OCI-LY3 (cell line): ENCODE data around the gene ETV6.

Source experiments
- H2AFZ ChIP-seq: fragments of 200-600, 300-600 bp; shearing (Covaris generic); 2 replicates; pipeline ENCODE4 v1.6.0; 2014; ENCODE audit warnings: antibody characterized with exemption, low read depth, low read length
- H3K27ac ChIP-seq: fragments of 200-600, 300-600 bp; sonication (generic); 2 replicates; pipeline ENCODE4 v1.5.1; 2014; ENCODE audit warnings: mild to moderate bottlenecking, low read length, moderate library complexity, mixed read lengths
- H3K27me3 ChIP-seq: fragments of 200-600, 300-600 bp; sonication (generic); 2 replicates; pipeline ENCODE4 v1.6.1; 2014; ENCODE audit warnings: low read depth, low read length, mixed read lengths
- H3K36me3 ChIP-seq: fragments of 200-600, 300-600 bp; sonication (generic); replicated peaks from 2 replicates; pipeline ENCODE3; 2014; ENCODE audit warnings: low read depth, low read length, mixed read lengths
- H3K4me1 ChIP-seq: fragments of 300-600, 200-600 bp; sonication (generic); 2 replicates; pipeline ENCODE4 v1.6.1; 2014; ENCODE audit warnings: low read length, mixed read lengths
- H3K4me2 ChIP-seq: fragments of 200-600, 300-600 bp; sonication (generic); 2 replicates; pipeline ENCODE4 v1.6.1; 2014; ENCODE audit warnings: low read length, mixed read lengths
- H3K4me3 ChIP-seq: fragments of 300-600, 200-600 bp; sonication (generic); 2 replicates; pipeline ENCODE4 v1.5.1; 2014; ENCODE audit warnings: antibody characterized with exemption, mild to moderate bottlenecking, low read length, moderate library complexity
- H3K79me2 ChIP-seq: fragments of 300-600, 200-600 bp; shearing (Covaris generic); 2 replicates; pipeline ENCODE4 v1.6.1; 2014; ENCODE audit warnings: mild to moderate bottlenecking, low read length, mixed read lengths
- H3K9ac ChIP-seq: fragments of 300-600, 200-600 bp; shearing (Covaris generic); 2 replicates; pipeline ENCODE4 v1.6.0; 2014; ENCODE audit warnings: mild to moderate bottlenecking, low read length, moderate library complexity
- H3K9me3 ChIP-seq: fragments of 200-600, 300-600 bp; shearing (Covaris generic); 2 replicates; pipeline ENCODE4 v1.6.1; 2014; ENCODE audit warnings: low read length, mixed read lengths; ENCODE audit not compliant: insufficient read depth
- H4K20me1 ChIP-seq: fragments of 200-600, 300-600 bp; sonication (generic); 2 replicates; pipeline ENCODE4 v1.6.1; 2016; ENCODE audit warnings: low read length, mixed read lengths; ENCODE audit not compliant: insufficient read depth
- CTCF ChIP-seq: fragments of 200-600, 300-600 bp; sonication (generic); IDR thresholded peaks from 2 replicates; pipeline ENCODE4 v1.5.1; 2014; ENCODE audit warnings: antibody characterized with exemption, low read length, low read depth
- EZH2phosphoT487 ChIP-seq: fragments of 200-600 bp; shearing (Covaris generic); IDR thresholded peaks from 2 replicates; pipeline ENCODE4 v1.6.1; 2018; ENCODE audit warnings: antibody characterized with exemption, mixed run types, low read depth

The ETV6 gene

GRCh38 chr12:11651381-11651780, 1.9 kb downstream of the ETV6 start:
- TF ChIP-seq EZH2phosphoT487: no peak
- no peak for TF ChIP-seq CTCF
- peak overlapping the region; percentile 86 for H3K4me3 ChIP-seq
- peak overlapping the region; percentile 94 for H3K4me2 ChIP-seq
- H2AFZ ChIP-seq: no peak overlapping the region
- H4K20me1 ChIP-seq: peaks cover 31% of the 10 kb centered on the region
- no peaks in the 10 kb centered on the region for H3K36me3 ChIP-seq
- H3K9me3 ChIP-seq: no peaks in the 10 kb centered on the region
- peaks cover 65% of the 10 kb centered on the region for H3K4me1 ChIP-seq
- no peaks in the 10 kb centered on the region for H3K27me3 ChIP-seq
- H3K9ac ChIP-seq: peak overlapping the region; percentile 95
- peak overlapping the region; percentile 93 for H3K27ac ChIP-seq
- H3K79me2 ChIP-seq: peaks cover 67% of the 10 kb centered on the region

GRCh38 chr12:11651785-11652184, 2.3 kb downstream of the ETV6 start:
- peak overlapping the region; percentile 86 for H3K4me3 ChIP-seq
- TF ChIP-seq EZH2phosphoT487: no peak
- no peak for TF ChIP-seq CTCF
- H3K9ac ChIP-seq: peak overlapping the region; percentile 95
- H2AFZ ChIP-seq: no peak overlapping the region
- peaks cover 71% of the 10 kb centered on the region for H3K79me2 ChIP-seq
- H4K20me1 ChIP-seq: peaks cover 35% of the 10 kb centered on the region
- peak overlapping the region; percentile 93 for H3K27ac ChIP-seq
- peak overlapping the region; percentile 94 for H3K4me2 ChIP-seq
- no peaks in the 10 kb centered on the region for H3K27me3 ChIP-seq
- H3K9me3 ChIP-seq: no peaks in the 10 kb centered on the region
- no peaks in the 10 kb centered on the region for H3K36me3 ChIP-seq
- H3K4me1 ChIP-seq: peaks cover 61% of the 10 kb centered on the region

GRCh38 chr12:11652351-11653040, 3.0 kb downstream of the ETV6 start:
- Histone ChIP-seq H4K20me1 (peaks cover 42% of the 10 kb centered on the region), H3K27me3 (no peaks in the 10 kb centered on the region), H3K79me2 (peaks cover 78% of the 10 kb centered on the region), H3K9me3 (no peaks in the 10 kb centered on the region), H3K4me2 (peak overlapping the region; percentile 94), H3K4me1 (peaks cover 61% of the 10 kb centered on the region), H3K36me3 (peaks cover 4% of the 10 kb centered on the region), H3K9ac (peak overlapping the region; percentile 95), H2AFZ (no peak overlapping the region), H3K4me3 (peak overlapping the region; percentile 86), H3K27ac (peak overlapping the region; percentile 93)
- no peak for TF ChIP-seq CTCF
- no peak for TF ChIP-seq EZH2phosphoT487

- peaks cover 86% of the 10 kb centered on the region for H3K79me2 ChIP-seq
- TF ChIP-seq EZH2phosphoT487 (no peak), CTCF (no peak)
- H2AFZ ChIP-seq: no peak overlapping the region
- peak overlapping the region; percentile 86 for H3K4me3 ChIP-seq
- peaks cover 57% of the 10 kb centered on the region for H3K4me1 ChIP-seq
- H3K9ac ChIP-seq: peak overlapping the region; percentile 95
- peaks cover 50% of the 10 kb centered on the region for H4K20me1 ChIP-seq
- H3K27ac ChIP-seq: peak overlapping the region; percentile 93
- H3K9me3 ChIP-seq: no peaks in the 10 kb centered on the region
- H3K27me3 ChIP-seq: no peaks in the 10 kb centered on the region
- peak overlapping the region; percentile 94 for H3K4me2 ChIP-seq
- peaks cover 4% of the 10 kb centered on the region for H3K36me3 ChIP-seq
These were observed 3.8 kb downstream of the ETV6 start for GRCh38 chr12:11653215-11653753.
